Neural cell (in vitro differentiated cells): Measurements from ENCODE around the gene ALDH8A1.

Source experiments
- EP300 ChIP-seq: fragments of 450-650 bp; conservative IDR thresholded peaks from 2 replicates; pipeline ENCODE4 v1.6.1; 2014; ENCODE audit warnings: antibody characterized with exemption, mild to moderate bottlenecking, moderate library complexity; ENCODE audit not compliant: poor library complexity, severe bottlenecking
- EZH2 ChIP-seq: fragments of 200-600, 300-800 bp; shearing (Covaris generic), sonication (generic); IDR thresholded peaks from 2 replicates; pipeline ENCODE4 v1.6.1; 2014; ENCODE audit warnings: antibody characterized with exemption, low read length, borderline replicate concordance, mild to moderate bottlenecking; ENCODE audit not compliant: insufficient read depth, poor library complexity, severe bottlenecking
- POLR2AphosphoS5 ChIP-seq: IDR thresholded peaks from 2 replicates; pipeline ENCODE4 v1.6.1; 2012
- SMC3 ChIP-seq: fragments of 450-650 bp; conservative IDR thresholded peaks from 2 replicates; pipeline ENCODE4 v1.6.1; 2014; ENCODE audit warnings: antibody characterized with exemption, mild to moderate bottlenecking, moderate library complexity; ENCODE audit not compliant: poor library complexity
- TAF1 ChIP-seq: IDR thresholded peaks from 2 replicates; pipeline ENCODE4 v1.6.1; 2012; ENCODE audit warnings: low read depth
- TF ChIP-seq, protein P1 (sequence below): fragments of 450-650 bp; IDR thresholded peaks from 2 replicates; pipeline ENCODE4 v1.5.1; 2014; ENCODE audit warnings: antibody characterized with exemption, mild to moderate bottlenecking, moderate library complexity; ENCODE audit not compliant: poor library complexity, severe bottlenecking
- TF ChIP-seq, protein P2 (sequence below): IDR thresholded peaks from 2 replicates; pipeline ENCODE4 v1.6.1; 2012; ENCODE audit warnings: borderline replicate concordance

DNA sequence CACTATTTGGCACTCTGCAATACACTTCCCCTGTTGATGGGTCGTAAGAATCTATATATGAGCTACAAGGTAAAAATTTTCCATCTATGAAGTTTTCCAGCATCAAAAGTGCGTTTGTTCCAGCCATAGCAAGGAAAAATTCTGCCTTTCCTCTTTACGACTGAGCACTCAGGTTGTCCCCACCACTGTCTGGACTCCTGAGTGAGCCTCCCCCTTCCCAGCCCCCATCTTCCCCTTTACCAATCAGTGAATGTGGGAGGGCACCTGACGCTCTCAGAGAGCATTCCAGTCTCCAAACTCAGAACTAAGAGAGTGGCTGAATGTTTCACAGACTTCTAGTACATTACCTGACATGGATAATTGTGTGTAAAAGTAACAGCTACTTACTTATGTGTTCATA lies at the start of gene ALDH8A1:
- TF ChIP-seq SMC3 (no peak), EP300 (no peak), EZH2 (no peak), POLR2AphosphoS5 (no peak), TAF1 (no peak)
- TF ChIP-seq, protein P1, sequence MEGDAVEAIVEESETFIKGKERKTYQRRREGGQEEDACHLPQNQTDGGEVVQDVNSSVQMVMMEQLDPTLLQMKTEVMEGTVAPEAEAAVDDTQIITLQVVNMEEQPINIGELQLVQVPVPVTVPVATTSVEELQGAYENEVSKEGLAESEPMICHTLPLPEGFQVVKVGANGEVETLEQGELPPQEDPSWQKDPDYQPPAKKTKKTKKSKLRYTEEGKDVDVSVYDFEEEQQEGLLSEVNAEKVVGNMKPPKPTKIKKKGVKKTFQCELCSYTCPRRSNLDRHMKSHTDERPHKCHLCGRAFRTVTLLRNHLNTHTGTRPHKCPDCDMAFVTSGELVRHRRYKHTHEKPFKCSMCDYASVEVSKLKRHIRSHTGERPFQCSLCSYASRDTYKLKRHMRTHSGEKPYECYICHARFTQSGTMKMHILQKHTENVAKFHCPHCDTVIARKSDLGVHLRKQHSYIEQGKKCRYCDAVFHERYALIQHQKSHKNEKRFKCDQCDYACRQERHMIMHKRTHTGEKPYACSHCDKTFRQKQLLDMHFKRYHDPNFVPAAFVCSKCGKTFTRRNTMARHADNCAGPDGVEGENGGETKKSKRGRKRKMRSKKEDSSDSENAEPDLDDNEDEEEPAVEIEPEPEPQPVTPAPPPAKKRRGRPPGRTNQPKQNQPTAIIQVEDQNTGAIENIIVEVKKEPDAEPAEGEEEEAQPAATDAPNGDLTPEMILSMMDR: no peak
- TF ChIP-seq, protein P2, sequence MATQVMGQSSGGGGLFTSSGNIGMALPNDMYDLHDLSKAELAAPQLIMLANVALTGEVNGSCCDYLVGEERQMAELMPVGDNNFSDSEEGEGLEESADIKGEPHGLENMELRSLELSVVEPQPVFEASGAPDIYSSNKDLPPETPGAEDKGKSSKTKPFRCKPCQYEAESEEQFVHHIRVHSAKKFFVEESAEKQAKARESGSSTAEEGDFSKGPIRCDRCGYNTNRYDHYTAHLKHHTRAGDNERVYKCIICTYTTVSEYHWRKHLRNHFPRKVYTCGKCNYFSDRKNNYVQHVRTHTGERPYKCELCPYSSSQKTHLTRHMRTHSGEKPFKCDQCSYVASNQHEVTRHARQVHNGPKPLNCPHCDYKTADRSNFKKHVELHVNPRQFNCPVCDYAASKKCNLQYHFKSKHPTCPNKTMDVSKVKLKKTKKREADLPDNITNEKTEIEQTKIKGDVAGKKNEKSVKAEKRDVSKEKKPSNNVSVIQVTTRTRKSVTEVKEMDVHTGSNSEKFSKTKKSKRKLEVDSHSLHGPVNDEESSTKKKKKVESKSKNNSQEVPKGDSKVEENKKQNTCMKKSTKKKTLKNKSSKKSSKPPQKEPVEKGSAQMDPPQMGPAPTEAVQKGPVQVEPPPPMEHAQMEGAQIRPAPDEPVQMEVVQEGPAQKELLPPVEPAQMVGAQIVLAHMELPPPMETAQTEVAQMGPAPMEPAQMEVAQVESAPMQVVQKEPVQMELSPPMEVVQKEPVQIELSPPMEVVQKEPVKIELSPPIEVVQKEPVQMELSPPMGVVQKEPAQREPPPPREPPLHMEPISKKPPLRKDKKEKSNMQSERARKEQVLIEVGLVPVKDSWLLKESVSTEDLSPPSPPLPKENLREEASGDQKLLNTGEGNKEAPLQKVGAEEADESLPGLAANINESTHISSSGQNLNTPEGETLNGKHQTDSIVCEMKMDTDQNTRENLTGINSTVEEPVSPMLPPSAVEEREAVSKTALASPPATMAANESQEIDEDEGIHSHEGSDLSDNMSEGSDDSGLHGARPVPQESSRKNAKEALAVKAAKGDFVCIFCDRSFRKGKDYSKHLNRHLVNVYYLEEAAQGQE: no peak
